ENCODE measurements around the gene MYL2. TPM values are rescaled to one million over a fixed set of nuclear protein-coding genes. Genes with fewer than 3 reads are reported as not detected.

The MYL2 gene
- total and polyA plus RNA-seq, 10 of the 15 experiments (the other 5 are each of a cell fraction or from before 2014, with no cell fraction given): 0.08 to 1.8 (median 0.57) TPM; not detected in 1

DNA sequence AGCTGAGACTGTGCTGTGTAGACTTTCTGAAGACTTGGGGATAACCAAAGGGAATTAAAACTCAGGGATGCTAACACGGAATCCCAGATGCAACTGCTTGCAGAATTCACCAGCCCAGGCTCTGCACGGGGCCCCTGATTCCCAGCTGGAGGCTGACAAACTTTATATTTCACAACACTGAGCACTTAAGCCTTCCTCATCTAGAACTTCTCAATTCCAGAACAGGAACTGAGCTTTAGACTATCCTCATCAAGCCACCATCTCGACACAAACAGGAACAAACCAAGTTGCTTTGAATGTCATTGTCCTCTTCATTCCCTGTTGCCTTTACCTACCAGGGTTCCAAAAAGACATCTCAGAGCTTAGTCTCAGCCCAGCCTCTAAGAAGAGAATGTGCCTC, 51.4 kb downstream of the MYL2 start (continued):
- no peak for TF ChIP-seq RB1 (IDR thresholded peaks at IDR 0.05; ENCODE audit: borderline replicate concordance)

DNA sequence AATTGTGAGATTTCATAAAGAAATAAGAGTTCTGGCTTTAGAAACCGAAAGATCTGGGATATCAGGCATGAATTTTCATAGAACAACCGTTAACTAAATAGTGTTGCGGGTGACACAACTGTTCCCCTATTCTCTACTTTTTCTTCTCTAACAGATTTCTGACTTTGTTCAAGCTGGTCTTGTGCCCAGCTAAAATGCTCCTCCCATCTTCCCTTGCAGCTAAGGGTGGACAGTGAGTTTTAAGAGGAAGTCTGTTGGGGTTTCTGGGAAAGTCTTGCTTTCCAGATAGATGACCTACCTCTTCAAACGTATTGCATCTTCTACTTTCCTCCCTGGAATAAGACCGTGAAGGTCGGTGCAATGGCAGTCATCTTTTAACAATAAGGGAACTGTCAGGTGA, 54.9 kb downstream of the MYL2 start:
- H3K27ac ChIP-seq (ENCODE audit: control insufficient read depth, insufficient read depth): no peak overlapping the region
- RAD21 ChIA-PET (ENCODE audit: unreplicated experiment): interaction anchor here (0.7 kb wide), 1 partner anchor 97 kb away, joined by 3 read pairs; no protein-coding TSS in a partner anchor
- no peak overlapping the region for H3K4me3 ChIP-seq
- H3K9me3 ChIP-seq (replicated peaks; ENCODE audit: control insufficient read depth, insufficient read depth, low read length): no peaks in the 10 kb centered on the region
- no peak for TF ChIP-seq BCL11A (IDR thresholded peaks at IDR 0.05; ENCODE audit: low read depth, low read length)
- TF ChIP-seq SMAD5 (IDR thresholded peaks at IDR 0.05; ENCODE audit: low read depth): no peak
- TF ChIP-seq ZNF274 (IDR thresholded peaks at IDR 0.05; ENCODE audit: insufficient read depth, insufficient read length): no peak
- no peaks in the 10 kb centered on the region for H3K4me1 ChIP-seq (ENCODE audit: control insufficient read depth, insufficient read depth, low read length)
- in situ Hi-C loops (cut with MboI): no loop called here
- WGBS (ENCODE audit: insufficient coverage, insufficient replicate concordance, low lambda C conversion rate, missing lambda C conversion rate): 49% methylated on average over 6 of the region's 6 CpGs
- DNase-seq (ENCODE audit: low read depth, low spot score) (no peak), ATAC-seq (no peak), FAIRE-seq (no peak)
- SMC1A ChIA-PET (ENCODE audit: uncharacterized antibody, unreplicated experiment): no interaction called here
- intact Hi-C loops (cut with micrococcal nuclease; ENCODE audit: unreplicated experiment): no loop called here
- POLR2A ChIA-PET: interaction anchor here (0.6 kb wide), 1 partner anchor 334 kb away, joined by 3 read pairs; no protein-coding TSS in a partner anchor
- no peaks in the 10 kb centered on the region for H3K36me3 ChIP-seq (ENCODE audit: control insufficient read depth in 2 of 2, insufficient read depth in 2 of 2, low read length in 1 of 2)
- no peaks in the 10 kb centered on the region; a peak in 1 of 4 replicates for H3K27me3 ChIP-seq (replicated peaks in 1 of 2; ENCODE audit: control insufficient read depth in 2 of 2, insufficient read depth in 2 of 2, low read length in 1 of 2)
- H2AFZ ChIP-seq (ENCODE audit: control insufficient read depth, low read depth, low read length): no peak overlapping the region
- no TSS peak for BruUV-seq (replicated peaks)
- CTCF ChIA-PET: interaction anchor here (0.8 to 1.4 kb wide), 2 partner anchors 17 to 22 kb away, joined by 3 to 4 read pairs; no protein-coding TSS in a partner anchor
- H4K20me1 ChIP-seq (ENCODE audit: control insufficient read depth, insufficient read depth): no peaks in the 10 kb centered on the region
- no peak overlapping the region for H3K4me2 ChIP-seq (ENCODE audit: control insufficient read depth, insufficient read depth)
- H3K79me2 ChIP-seq (ENCODE audit: control insufficient read depth, insufficient read depth, low read length): no peaks in the 10 kb centered on the region
- no peak overlapping the region for H3K9ac ChIP-seq (ENCODE audit: control insufficient read depth, insufficient read depth, low read length)

DNA sequence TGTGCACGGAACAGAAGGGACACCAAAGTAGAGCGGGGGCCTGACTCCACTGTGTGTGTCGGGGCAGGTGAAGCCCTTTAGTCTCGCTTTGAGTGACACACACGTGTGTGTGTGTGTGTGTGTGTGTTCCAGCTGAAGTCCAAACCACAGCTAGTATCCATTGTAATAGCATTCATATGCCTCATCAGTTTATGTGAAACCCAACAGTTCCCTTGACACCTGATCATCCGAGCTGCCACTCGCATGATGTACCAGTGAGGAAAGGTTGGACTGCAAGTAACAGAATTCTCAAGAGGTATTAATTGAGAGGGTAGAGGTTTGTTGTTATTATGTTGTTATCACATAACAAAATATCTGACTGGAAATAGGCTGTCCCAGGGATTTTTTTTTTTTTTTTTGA, 57.2 kb downstream of the MYL2 start:
- no peak overlapping the region for H2AFZ ChIP-seq (ENCODE audit: control insufficient read depth, low read depth, low read length)
- FAIRE-seq: no peak
- 41% methylated on average over 7 of the region's 7 CpGs for WGBS (ENCODE audit: insufficient coverage, insufficient replicate concordance, low lambda C conversion rate, missing lambda C conversion rate)
- CTCF ChIA-PET: interaction anchor here (0.7 to 1.5 kb wide), 2 partner anchors 24 to 425 kb away, joined by 4 to 5 read pairs; no protein-coding TSS in a partner anchor
- POLR2A ChIA-PET: no interaction called here
- ATAC-seq: no peak
- no TSS peak for BruUV-seq (replicated peaks)
- intact Hi-C loops (cut with micrococcal nuclease; ENCODE audit: unreplicated experiment) (no loop called here), in situ Hi-C loops (cut with MboI) (no loop called here)
- H3K27me3 ChIP-seq (replicated peaks in 1 of 2; ENCODE audit: control insufficient read depth in 2 of 2, insufficient read depth in 2 of 2, low read length in 1 of 2): no peaks in the 10 kb centered on the region; a peak in 1 of 4 replicates
- H3K9ac ChIP-seq (ENCODE audit: control insufficient read depth, insufficient read depth, low read length): no peak overlapping the region
- H4K20me1 ChIP-seq (ENCODE audit: control insufficient read depth, insufficient read depth): no peaks in the 10 kb centered on the region
- no peaks in the 10 kb centered on the region for H3K79me2 ChIP-seq (ENCODE audit: control insufficient read depth, insufficient read depth, low read length)
- no peaks in the 10 kb centered on the region for H3K9me3 ChIP-seq (replicated peaks; ENCODE audit: control insufficient read depth, insufficient read depth, low read length)
- no peak overlapping the region for H3K27ac ChIP-seq (ENCODE audit: control insufficient read depth, insufficient read depth)
- RAD21 ChIA-PET (ENCODE audit: unreplicated experiment): no interaction called here
- DNase-seq (ENCODE audit: low read depth, low spot score): no peak
- no peak overlapping the region for H3K4me2 ChIP-seq (ENCODE audit: control insufficient read depth, insufficient read depth)
- H3K36me3 ChIP-seq (ENCODE audit: control insufficient read depth in 2 of 2, insufficient read depth in 2 of 2, low read length in 1 of 2): no peaks in the 10 kb centered on the region
- SMC1A ChIA-PET (ENCODE audit: uncharacterized antibody, unreplicated experiment): interaction anchor here (1.3 kb wide), 1 partner anchor 92 kb away, joined by 3 read pairs; no protein-coding TSS in a partner anchor
- no peak overlapping the region for H3K4me3 ChIP-seq
- H3K4me1 ChIP-seq (ENCODE audit: control insufficient read depth, insufficient read depth, low read length): no peaks in the 10 kb centered on the region
- no peak for TF ChIP-seq STAT1 (conservative IDR thresholded peaks at IDR 0.05)
- no peak for TF ChIP-seq ZBED1 (IDR thresholded peaks at IDR 0.05; ENCODE audit: borderline replicate concordance)
- TF ChIP-seq KAT2A (conservative IDR thresholded peaks at IDR 0.05; ENCODE audit: control insufficient read depth, low read depth, low read length): no peak
- no peak for TF ChIP-seq BCL11A (IDR thresholded peaks at IDR 0.05; ENCODE audit: low read depth, low read length)
- TF ChIP-seq IKZF2 (IDR thresholded peaks at IDR 0.05): no peak
- no peak for TF ChIP-seq NFXL1 (IDR thresholded peaks at IDR 0.05; ENCODE audit: borderline replicate concordance)
- no peak for TF ChIP-seq ZNF384 (IDR thresholded peaks at IDR 0.05; ENCODE audit: borderline replicate concordance, low read depth, low read length)
- no peak for TF ChIP-seq JUND (IDR thresholded peaks at IDR 0.05; ENCODE audit: low read depth, low read length)
- TF ChIP-seq MTA3 (IDR thresholded peaks at IDR 0.05; ENCODE audit: borderline replicate concordance, low read length): no peak
- TF ChIP-seq, protein P1, sequence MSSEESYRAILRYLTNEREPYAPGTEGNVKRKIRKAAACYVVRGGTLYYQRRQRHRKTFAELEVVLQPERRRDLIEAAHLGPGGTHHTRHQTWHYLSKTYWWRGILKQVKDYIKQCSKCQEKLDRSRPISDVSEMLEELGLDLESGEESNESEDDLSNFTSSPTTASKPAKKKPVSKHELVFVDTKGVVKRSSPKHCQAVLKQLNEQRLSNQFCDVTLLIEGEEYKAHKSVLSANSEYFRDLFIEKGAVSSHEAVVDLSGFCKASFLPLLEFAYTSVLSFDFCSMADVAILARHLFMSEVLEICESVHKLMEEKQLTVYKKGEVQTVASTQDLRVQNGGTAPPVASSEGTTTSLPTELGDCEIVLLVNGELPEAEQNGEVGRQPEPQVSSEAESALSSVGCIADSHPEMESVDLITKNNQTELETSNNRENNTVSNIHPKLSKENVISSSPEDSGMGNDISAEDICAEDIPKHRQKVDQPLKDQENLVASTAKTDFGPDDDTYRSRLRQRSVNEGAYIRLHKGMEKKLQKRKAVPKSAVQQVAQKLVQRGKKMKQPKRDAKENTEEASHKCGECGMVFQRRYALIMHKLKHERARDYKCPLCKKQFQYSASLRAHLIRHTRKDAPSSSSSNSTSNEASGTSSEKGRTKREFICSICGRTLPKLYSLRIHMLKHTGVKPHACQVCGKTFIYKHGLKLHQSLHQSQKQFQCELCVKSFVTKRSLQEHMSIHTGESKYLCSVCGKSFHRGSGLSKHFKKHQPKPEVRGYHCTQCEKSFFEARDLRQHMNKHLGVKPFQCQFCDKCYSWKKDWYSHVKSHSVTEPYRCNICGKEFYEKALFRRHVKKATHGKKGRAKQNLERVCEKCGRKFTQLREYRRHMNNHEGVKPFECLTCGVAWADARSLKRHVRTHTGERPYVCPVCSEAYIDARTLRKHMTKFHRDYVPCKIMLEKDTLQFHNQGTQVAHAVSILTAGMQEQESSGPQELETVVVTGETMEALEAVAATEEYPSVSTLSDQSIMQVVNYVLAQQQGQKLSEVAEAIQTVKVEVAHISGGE (CRISPR knock-in tag; IDR thresholded peaks at IDR 0.05): no peak
- TF ChIP-seq SRF (IDR thresholded peaks at IDR 0.05; ENCODE audit: low read depth in 2 of 2, low read length in 2 of 2): no peak
- no peak for TF ChIP-seq MTA2 (IDR thresholded peaks at IDR 0.05; ENCODE audit: low read depth)

Data from GM12878 (cell line).